ENCODE results near the gene MYH13.

Gene MYH13

DNA sequence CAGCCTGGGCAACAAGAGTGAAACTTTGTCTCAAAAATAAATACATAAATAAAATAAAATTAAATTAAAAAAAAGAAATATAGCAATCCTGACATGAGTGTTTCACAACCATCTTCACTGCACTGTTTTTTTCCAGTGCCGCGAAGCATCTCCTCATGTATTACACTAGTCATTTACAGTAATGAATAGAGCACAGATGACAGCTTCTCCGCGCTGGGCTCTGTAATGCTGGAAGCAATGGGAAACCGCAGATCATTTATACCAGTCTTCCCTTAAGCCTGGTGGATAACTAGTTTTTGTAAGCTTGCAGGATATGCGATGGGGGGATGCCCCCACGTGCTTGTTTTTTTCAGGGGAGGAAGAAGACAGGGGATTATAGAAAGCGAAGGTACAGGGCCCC, 86.9 kb downstream of the MYH13 start:
- no peaks in the 10 kb centered on the region for H3K79me2 ChIP-seq (ENCODE audit: insufficient read depth, low read depth)
- no peak overlapping the region for H3K9ac ChIP-seq
- no peak overlapping the region for H3K27ac ChIP-seq
- no peaks in the 10 kb centered on the region for H3K4me1 ChIP-seq (ENCODE audit: low read depth, poor library complexity, severe bottlenecking)
- no peak overlapping the region for H3K4me3 ChIP-seq (IDR thresholded peaks at IDR 0.05; ENCODE audit: insufficient read depth, low read depth, low read length)
- no peaks in the 10 kb centered on the region for H3K27me3 ChIP-seq (ENCODE audit: insufficient read depth, low read depth)
- no peak overlapping the region for H3K4me2 ChIP-seq
- H3K36me3 ChIP-seq (ENCODE audit: insufficient read depth) = no peaks in the 10 kb centered on the region
- H4K20me1 ChIP-seq (ENCODE audit: insufficient read depth) = no peaks in the 10 kb centered on the region
- TF ChIP-seq, protein P1, sequence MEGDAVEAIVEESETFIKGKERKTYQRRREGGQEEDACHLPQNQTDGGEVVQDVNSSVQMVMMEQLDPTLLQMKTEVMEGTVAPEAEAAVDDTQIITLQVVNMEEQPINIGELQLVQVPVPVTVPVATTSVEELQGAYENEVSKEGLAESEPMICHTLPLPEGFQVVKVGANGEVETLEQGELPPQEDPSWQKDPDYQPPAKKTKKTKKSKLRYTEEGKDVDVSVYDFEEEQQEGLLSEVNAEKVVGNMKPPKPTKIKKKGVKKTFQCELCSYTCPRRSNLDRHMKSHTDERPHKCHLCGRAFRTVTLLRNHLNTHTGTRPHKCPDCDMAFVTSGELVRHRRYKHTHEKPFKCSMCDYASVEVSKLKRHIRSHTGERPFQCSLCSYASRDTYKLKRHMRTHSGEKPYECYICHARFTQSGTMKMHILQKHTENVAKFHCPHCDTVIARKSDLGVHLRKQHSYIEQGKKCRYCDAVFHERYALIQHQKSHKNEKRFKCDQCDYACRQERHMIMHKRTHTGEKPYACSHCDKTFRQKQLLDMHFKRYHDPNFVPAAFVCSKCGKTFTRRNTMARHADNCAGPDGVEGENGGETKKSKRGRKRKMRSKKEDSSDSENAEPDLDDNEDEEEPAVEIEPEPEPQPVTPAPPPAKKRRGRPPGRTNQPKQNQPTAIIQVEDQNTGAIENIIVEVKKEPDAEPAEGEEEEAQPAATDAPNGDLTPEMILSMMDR (conservative IDR thresholded peaks at IDR 0.05; ENCODE audit: low read depth, low read length) = no peak
- no peak overlapping the region for H2AFZ ChIP-seq (ENCODE audit: low read depth)

- Histone ChIP-seq H3K4me1 (ENCODE audit: low read depth, poor library complexity, severe bottlenecking) (no peaks in the 10 kb centered on the region), H3K27ac (no peak overlapping the region), H3K4me3 (IDR thresholded peaks at IDR 0.05; ENCODE audit: insufficient read depth, low read depth, low read length) (no peak overlapping the region), H3K9ac (no peak overlapping the region), H3K4me2 (no peak overlapping the region), H4K20me1 (ENCODE audit: insufficient read depth) (no peaks in the 10 kb centered on the region), H3K79me2 (ENCODE audit: insufficient read depth, low read depth) (no peaks in the 10 kb centered on the region), H2AFZ (ENCODE audit: low read depth) (no peak overlapping the region), H3K27me3 (ENCODE audit: insufficient read depth, low read depth) (no peaks in the 10 kb centered on the region), H3K36me3 (ENCODE audit: insufficient read depth) (no peaks in the 10 kb centered on the region)
- TF ChIP-seq, protein P1 (conservative IDR thresholded peaks at IDR 0.05; ENCODE audit: low read depth, low read length) = no peak
These were observed 92.7 kb downstream of the MYH13 start for GRCh38 chr17:10280068-10280467.

DNA sequence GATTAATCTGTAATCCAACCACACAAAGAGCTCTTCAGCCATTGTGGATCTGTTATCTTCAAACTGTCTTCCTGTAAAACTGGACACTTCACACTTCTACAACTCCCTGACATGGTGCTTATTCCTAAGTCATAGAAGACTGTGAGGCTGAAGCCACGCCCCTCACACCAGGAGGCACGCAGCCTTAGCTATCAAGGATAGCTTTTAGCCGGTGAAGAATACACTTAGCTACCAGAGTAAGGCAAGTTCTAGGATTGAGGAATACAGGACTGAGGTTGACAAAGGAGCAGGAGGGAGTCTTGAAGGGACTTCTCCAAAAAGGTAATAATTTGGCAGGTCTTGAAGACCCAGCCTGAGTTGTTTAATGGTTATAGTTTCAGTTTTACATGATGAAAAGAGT, 94.6 kb downstream of the MYH13 start:
- H3K36me3 ChIP-seq (ENCODE audit: insufficient read depth) = no peaks in the 10 kb centered on the region
- H3K79me2 ChIP-seq (ENCODE audit: insufficient read depth, low read depth) = no peaks in the 10 kb centered on the region
- H4K20me1 ChIP-seq (ENCODE audit: insufficient read depth) = no peaks in the 10 kb centered on the region
- H3K4me2 ChIP-seq = no peak overlapping the region
- H3K4me1 ChIP-seq (ENCODE audit: low read depth, poor library complexity, severe bottlenecking) = no peaks in the 10 kb centered on the region
- H3K27me3 ChIP-seq (ENCODE audit: insufficient read depth, low read depth) = no peaks in the 10 kb centered on the region
- H3K4me3 ChIP-seq (IDR thresholded peaks at IDR 0.05; ENCODE audit: insufficient read depth, low read depth, low read length) = no peak overlapping the region
- TF ChIP-seq, protein P1 (conservative IDR thresholded peaks at IDR 0.05; ENCODE audit: low read depth, low read length) = no peak
- no peak overlapping the region for H3K27ac ChIP-seq
- no peak overlapping the region for H3K9ac ChIP-seq
- H2AFZ ChIP-seq (ENCODE audit: low read depth) = no peak overlapping the region

GRCh38 chr17:10276436-10276835, 96.4 kb downstream of the MYH13 start:
- no peaks in the 10 kb centered on the region for H3K36me3 ChIP-seq (ENCODE audit: insufficient read depth)
- H3K27ac ChIP-seq = no peak overlapping the region
- no peak overlapping the region for H3K4me2 ChIP-seq
- no peak overlapping the region for H2AFZ ChIP-seq (ENCODE audit: low read depth)
- no peak overlapping the region for H3K9ac ChIP-seq
- H3K4me3 ChIP-seq (IDR thresholded peaks at IDR 0.05; ENCODE audit: insufficient read depth, low read depth, low read length) = no peak overlapping the region
- no peaks in the 10 kb centered on the region for H3K79me2 ChIP-seq (ENCODE audit: insufficient read depth, low read depth)
- no peaks in the 10 kb centered on the region for H4K20me1 ChIP-seq (ENCODE audit: insufficient read depth)
- no peaks in the 10 kb centered on the region for H3K27me3 ChIP-seq (ENCODE audit: insufficient read depth, low read depth)
- TF ChIP-seq, protein P1 (conservative IDR thresholded peaks at IDR 0.05; ENCODE audit: low read depth, low read length) = no peak
- H3K4me1 ChIP-seq (ENCODE audit: low read depth, poor library complexity, severe bottlenecking) = no peaks in the 10 kb centered on the region

Data from KMS-11 (cell line).